H1 (cell line): ENCODE measurements around the gene CBX2. TPM values are rescaled to one million over a fixed set of nuclear protein-coding genes. Genes with fewer than 3 reads are reported as not detected.
A peak's percentile ranks its signal among the peaks of the same experiment; 100 is the strongest.

Source experiments
- E2F6 ChIP-seq: IDR thresholded peaks from 2 replicates; pipeline ENCODE4 v1.6.1; 2012; ENCODE audit warnings: inconsistent platforms
- HDAC2 ChIP-seq, 2 experiments: fragments of 300-600 bp in 1 of 2; sonication (generic) in 1 of 2; IDR thresholded peaks; 2 replicates each; pipeline ENCODE4 v1.6.1; 2011 to 2012; ENCODE audit warnings: low read depth in 2 of 2, low read length in 2 of 2, mild to moderate bottlenecking in 2 of 2, moderate library complexity in 2 of 2, borderline replicate concordance in 1 of 2, inconsistent platforms in 1 of 2
- PHF8 ChIP-seq: fragments of 200-600 bp; sonication (generic); conservative IDR thresholded peaks from 2 replicates; pipeline ENCODE4 v1.7.1; 2012; ENCODE audit warnings: low read depth, mild to moderate bottlenecking, inconsistent platforms, low read length, moderate library complexity
- POLR2A ChIP-seq, 2 experiments: IDR thresholded peaks; 1 replicate in 1 of 2; 2 replicates in 1 of 2; pipeline ENCODE4 v1.6.1; 2011; ENCODE audit warnings: low read depth in 2 of 2, low read length in 2 of 2, mild to moderate bottlenecking in 2 of 2; ENCODE audit errors: control extremely low read depth in 1 of 2
- SP2 ChIP-seq: IDR thresholded peaks from 2 replicates; pipeline ENCODE4 v1.6.1; 2012; ENCODE audit warnings: mild to moderate bottlenecking, low read length, inconsistent platforms
- SP4 ChIP-seq: IDR thresholded peaks from 2 replicates; pipeline ENCODE4 v1.6.1; 2012; ENCODE audit warnings: low read length, inconsistent platforms
- SUZ12 ChIP-seq: fragments of 200-600 bp; sonication (generic); IDR thresholded peaks from 2 replicates; pipeline ENCODE4 v1.6.1; 2012; ENCODE audit warnings: mild to moderate bottlenecking, inconsistent platforms, low read length, moderate library complexity, mixed read lengths
- TAF7 ChIP-seq: optimal IDR thresholded peaks from 2 replicates; pipeline ENCODE3; 2011; ENCODE audit warnings: low read depth, mild to moderate bottlenecking, inconsistent platforms, low read length, moderate library complexity, borderline replicate concordance
- TEAD4 ChIP-seq: IDR thresholded peaks from 2 replicates; pipeline ENCODE4 v1.6.1; 2012; ENCODE audit warnings: low read depth, low read length, inconsistent platforms, mixed read lengths
- YY1 ChIP-seq: IDR thresholded peaks from 2 replicates; pipeline ENCODE4 v1.6.1; 2011; ENCODE audit warnings: low read depth, mild to moderate bottlenecking, low read length
- ZNF274 ChIP-seq: IDR thresholded peaks from 2 replicates; pipeline ENCODE4 v1.7.0; 2012; ENCODE audit warnings: low read length, borderline replicate concordance; ENCODE audit errors: extremely low read depth
- polyA plus RNA-seq, 7 experiments: library from polyadenylated mRNA; depleted of rRNA in 3 of 7; stranded (reverse) in 5 of 7; unstranded in 2 of 7; fragments of >200 nt in 5 of 7; fragments of 200-250 nt in 2 of 7; gene quantifications; 1 replicate in 5 of 7; 2 replicates in 1 of 7; 4 replicates in 1 of 7; pipeline versions ENCODE4 v1.2.1 to v1.2.3, GENCODE V29; 2011 to 2013; ENCODE audit warnings: missing spikeins in 2 of 7, mixed read lengths in 2 of 7
- total RNA-seq: library from RNA; stranded (reverse); fragmentation: NEBNext Ultra II Directional; extraction: Animal tissue kit (Norgen Biotek cat#: 25700); gene quantifications from 2 replicates; pipeline ENCODE4 v1.2.1, GENCODE V29; 2021
- TF ChIP-seq, protein P1 (sequence below): fragments of 300-600 bp; sonication (generic); IDR thresholded peaks from 2 replicates; pipeline ENCODE4 v1.7.1; 2012; ENCODE audit warnings: low read length, moderate library complexity, mild to moderate bottlenecking, inconsistent platforms; ENCODE audit not compliant: insufficient replicate concordance

The CBX2 gene
- total and polyA plus RNA-seq, 2 of the 8 experiments (the other 6 are each of a cell fraction or from before 2014, with no cell fraction given) = 64.3 to 83.9 TPM

DNA sequence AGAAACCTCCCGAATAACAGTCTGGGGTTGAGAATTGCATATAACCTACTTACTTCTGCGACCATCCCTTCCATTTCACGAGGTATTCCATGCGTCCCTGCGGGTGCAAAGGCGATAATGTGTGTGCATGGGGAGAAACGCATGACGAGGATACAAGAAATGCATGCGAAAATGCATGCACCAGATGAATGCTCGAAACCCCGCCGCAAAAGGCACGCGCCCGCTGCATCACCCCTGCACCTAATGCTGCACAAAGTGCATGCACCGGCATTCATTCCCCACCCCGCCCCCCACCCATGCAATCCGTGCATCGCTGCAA is 18.5 kb downstream of the CBX2 start (continued):
- TF ChIP-seq, protein P1, sequence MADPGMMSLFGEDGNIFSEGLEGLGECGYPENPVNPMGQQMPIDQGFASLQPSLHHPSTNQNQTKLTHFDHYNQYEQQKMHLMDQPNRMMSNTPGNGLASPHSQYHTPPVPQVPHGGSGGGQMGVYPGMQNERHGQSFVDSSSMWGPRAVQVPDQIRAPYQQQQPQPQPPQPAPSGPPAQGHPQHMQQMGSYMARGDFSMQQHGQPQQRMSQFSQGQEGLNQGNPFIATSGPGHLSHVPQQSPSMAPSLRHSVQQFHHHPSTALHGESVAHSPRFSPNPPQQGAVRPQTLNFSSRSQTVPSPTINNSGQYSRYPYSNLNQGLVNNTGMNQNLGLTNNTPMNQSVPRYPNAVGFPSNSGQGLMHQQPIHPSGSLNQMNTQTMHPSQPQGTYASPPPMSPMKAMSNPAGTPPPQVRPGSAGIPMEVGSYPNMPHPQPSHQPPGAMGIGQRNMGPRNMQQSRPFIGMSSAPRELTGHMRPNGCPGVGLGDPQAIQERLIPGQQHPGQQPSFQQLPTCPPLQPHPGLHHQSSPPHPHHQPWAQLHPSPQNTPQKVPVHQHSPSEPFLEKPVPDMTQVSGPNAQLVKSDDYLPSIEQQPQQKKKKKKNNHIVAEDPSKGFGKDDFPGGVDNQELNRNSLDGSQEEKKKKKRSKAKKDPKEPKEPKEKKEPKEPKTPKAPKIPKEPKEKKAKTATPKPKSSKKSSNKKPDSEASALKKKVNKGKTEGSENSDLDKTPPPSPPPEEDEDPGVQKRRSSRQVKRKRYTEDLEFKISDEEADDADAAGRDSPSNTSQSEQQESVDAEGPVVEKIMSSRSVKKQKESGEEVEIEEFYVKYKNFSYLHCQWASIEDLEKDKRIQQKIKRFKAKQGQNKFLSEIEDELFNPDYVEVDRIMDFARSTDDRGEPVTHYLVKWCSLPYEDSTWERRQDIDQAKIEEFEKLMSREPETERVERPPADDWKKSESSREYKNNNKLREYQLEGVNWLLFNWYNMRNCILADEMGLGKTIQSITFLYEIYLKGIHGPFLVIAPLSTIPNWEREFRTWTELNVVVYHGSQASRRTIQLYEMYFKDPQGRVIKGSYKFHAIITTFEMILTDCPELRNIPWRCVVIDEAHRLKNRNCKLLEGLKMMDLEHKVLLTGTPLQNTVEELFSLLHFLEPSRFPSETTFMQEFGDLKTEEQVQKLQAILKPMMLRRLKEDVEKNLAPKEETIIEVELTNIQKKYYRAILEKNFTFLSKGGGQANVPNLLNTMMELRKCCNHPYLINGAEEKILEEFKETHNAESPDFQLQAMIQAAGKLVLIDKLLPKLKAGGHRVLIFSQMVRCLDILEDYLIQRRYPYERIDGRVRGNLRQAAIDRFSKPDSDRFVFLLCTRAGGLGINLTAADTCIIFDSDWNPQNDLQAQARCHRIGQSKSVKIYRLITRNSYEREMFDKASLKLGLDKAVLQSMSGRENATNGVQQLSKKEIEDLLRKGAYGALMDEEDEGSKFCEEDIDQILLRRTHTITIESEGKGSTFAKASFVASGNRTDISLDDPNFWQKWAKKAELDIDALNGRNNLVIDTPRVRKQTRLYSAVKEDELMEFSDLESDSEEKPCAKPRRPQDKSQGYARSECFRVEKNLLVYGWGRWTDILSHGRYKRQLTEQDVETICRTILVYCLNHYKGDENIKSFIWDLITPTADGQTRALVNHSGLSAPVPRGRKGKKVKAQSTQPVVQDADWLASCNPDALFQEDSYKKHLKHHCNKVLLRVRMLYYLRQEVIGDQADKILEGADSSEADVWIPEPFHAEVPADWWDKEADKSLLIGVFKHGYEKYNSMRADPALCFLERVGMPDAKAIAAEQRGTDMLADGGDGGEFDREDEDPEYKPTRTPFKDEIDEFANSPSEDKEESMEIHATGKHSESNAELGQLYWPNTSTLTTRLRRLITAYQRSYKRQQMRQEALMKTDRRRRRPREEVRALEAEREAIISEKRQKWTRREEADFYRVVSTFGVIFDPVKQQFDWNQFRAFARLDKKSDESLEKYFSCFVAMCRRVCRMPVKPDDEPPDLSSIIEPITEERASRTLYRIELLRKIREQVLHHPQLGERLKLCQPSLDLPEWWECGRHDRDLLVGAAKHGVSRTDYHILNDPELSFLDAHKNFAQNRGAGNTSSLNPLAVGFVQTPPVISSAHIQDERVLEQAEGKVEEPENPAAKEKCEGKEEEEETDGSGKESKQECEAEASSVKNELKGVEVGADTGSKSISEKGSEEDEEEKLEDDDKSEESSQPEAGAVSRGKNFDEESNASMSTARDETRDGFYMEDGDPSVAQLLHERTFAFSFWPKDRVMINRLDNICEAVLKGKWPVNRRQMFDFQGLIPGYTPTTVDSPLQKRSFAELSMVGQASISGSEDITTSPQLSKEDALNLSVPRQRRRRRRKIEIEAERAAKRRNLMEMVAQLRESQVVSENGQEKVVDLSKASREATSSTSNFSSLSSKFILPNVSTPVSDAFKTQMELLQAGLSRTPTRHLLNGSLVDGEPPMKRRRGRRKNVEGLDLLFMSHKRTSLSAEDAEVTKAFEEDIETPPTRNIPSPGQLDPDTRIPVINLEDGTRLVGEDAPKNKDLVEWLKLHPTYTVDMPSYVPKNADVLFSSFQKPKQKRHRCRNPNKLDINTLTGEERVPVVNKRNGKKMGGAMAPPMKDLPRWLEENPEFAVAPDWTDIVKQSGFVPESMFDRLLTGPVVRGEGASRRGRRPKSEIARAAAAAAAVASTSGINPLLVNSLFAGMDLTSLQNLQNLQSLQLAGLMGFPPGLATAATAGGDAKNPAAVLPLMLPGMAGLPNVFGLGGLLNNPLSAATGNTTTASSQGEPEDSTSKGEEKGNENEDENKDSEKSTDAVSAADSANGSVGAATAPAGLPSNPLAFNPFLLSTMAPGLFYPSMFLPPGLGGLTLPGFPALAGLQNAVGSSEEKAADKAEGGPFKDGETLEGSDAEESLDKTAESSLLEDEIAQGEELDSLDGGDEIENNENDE = no peak
- TF ChIP-seq YY1 = no peak
- no peak for TF ChIP-seq SP2
- no peak for TF ChIP-seq SP4
- TF ChIP-seq HDAC2 (IDR thresholded peaks at IDR 0.05; ENCODE audit: borderline replicate concordance in 1 of 2, low read depth in 2 of 2, low read length in 2 of 2) = no peak
- 0 out of 2 replicates have a peak, but pooled peaks have one; percentile 22 for TF ChIP-seq E2F6
- no peak for TF ChIP-seq PHF8
- TF ChIP-seq TAF7 = no peak
- TF ChIP-seq ZNF274 = no peak
- no peak; a peak in 1 of 3 replicates for TF ChIP-seq POLR2A (IDR thresholded peaks at IDR 0.05; ENCODE audit: control extremely low read depth in 1 of 2, low read depth in 2 of 2, low read length in 2 of 2)
- peak; percentile 72; the same call in 1 of the 2 replicates for TF ChIP-seq SUZ12
- TF ChIP-seq TEAD4 = no peak
